A673 (cell line): ENCODE measurements around the gene COL2A1. TPM values are rescaled to one million over a fixed set of nuclear protein-coding genes. Genes with fewer than 3 reads are reported as not detected.
A peak's percentile ranks its signal among the peaks of the same experiment; 100 is the strongest.

Experiments
- BruUV-seq: library from RNA; stranded (reverse); fragments of 400-500 nt; replicated peaks from 2 replicates; lab custom pipeline; 2021; lab: Mats Ljungman, UMichigan
- CTCF ChIA-PET: fragments of 300-600 bp; sonication (Branson Sonifier 250); formaldehyde crosslinking; loops from one replicate; lab custom pipeline; 2022; ENCODE audit warnings: antibody characterized with exemption; lab: Charles Lee
- POLR2A ChIA-PET: fragments of 300-600 bp; sonication (Branson Sonifier 250); formaldehyde crosslinking; loops from one replicate; lab custom pipeline; 2022; ENCODE audit warnings: antibody characterized with exemption; ENCODE audit not compliant: low non-redundant PET; lab: Charles Lee
- DNase-seq: peaks from one replicate; pipeline ENCODE4 v3.0.0-alpha.2; 2015; ENCODE audit warnings: low spot score
- H3K27ac ChIP-seq: fragments of 200-600 bp; sonication (generic); 2 replicates; pipeline ENCODE4 v1.5.1; 2016; ENCODE audit warnings: mixed run types, low read depth, mild to moderate bottlenecking, mixed read lengths, antibody characterized with exemption, low read length; ENCODE audit not compliant: poor library complexity, severe bottlenecking
- H3K27me3 ChIP-seq: fragments of 200-600 bp; sonication (generic); replicated peaks from 2 replicates; pipeline ENCODE4 v1.6.1; 2017; ENCODE audit warnings: mixed run types, low read depth, mild to moderate bottlenecking, mixed read lengths, antibody characterized with exemption, low read length; ENCODE audit not compliant: insufficient read depth, poor library complexity
- H3K36me3 ChIP-seq: fragments of 200-600 bp; sonication (generic); 2 replicates; pipeline ENCODE4 v1.6.1; 2016; ENCODE audit warnings: mixed run types, mild to moderate bottlenecking, mixed read lengths, antibody characterized with exemption, low read length; ENCODE audit not compliant: insufficient read depth, poor library complexity, severe bottlenecking
- H3K4me1 ChIP-seq: fragments of 200-600 bp; sonication (generic); 2 replicates; pipeline ENCODE4 v1.6.1; 2017; ENCODE audit warnings: mixed run types, mild to moderate bottlenecking, mixed read lengths, antibody characterized with exemption, low read length; ENCODE audit not compliant: insufficient read depth, poor library complexity, severe bottlenecking
- H3K4me3 ChIP-seq: fragments of 200-600 bp; sonication (generic); 2 replicates; pipeline ENCODE4 v1.5.1; 2016; ENCODE audit warnings: low read depth, mixed run types, mild to moderate bottlenecking, mixed read lengths, low read length; ENCODE audit not compliant: poor library complexity, severe bottlenecking
- H3K9me3 ChIP-seq: fragments of 200-600 bp; sonication (generic); 2 replicates; pipeline ENCODE4 v1.6.1; 2016; ENCODE audit warnings: mixed run types, low read depth, mild to moderate bottlenecking, mixed read lengths, antibody characterized with exemption, low read length; ENCODE audit not compliant: poor library complexity, severe bottlenecking
- CTCF ChIP-seq: fragments of 300-800, 200-600 bp; sonication (generic); conservative IDR thresholded peaks from 2 replicates; pipeline ENCODE4 v1.5.1; 2017; ENCODE audit warnings: low read depth, mild to moderate bottlenecking, antibody characterized with exemption, low read length, moderate library complexity, mixed read lengths
- EZH2 ChIP-seq: fragments of 200-600 bp; sonication (generic); IDR thresholded peaks from 2 replicates; pipeline ENCODE4 v1.6.1; 2017; ENCODE audit warnings: borderline replicate concordance, low read depth, mild to moderate bottlenecking, mixed read lengths, antibody characterized with exemption, low read length; ENCODE audit not compliant: poor library complexity, severe bottlenecking
- intact Hi-C: fragments of 100-400 bp; cut with micrococcal nuclease; formaldehyde crosslinking; loops from one replicate; pipeline ENCODE4 v1.10.0; 2022; ENCODE audit not compliant: unreplicated experiment
- total RNA-seq: library from RNA; stranded (reverse); gene quantifications from 2 replicates; pipeline ENCODE4 v1.2.3, GENCODE V29; 2021

COL2A1 gene
- total RNA-seq, 1 experiment from 2014 or later = 1.3 TPM

- peaks cover 56% of the 10 kb centered on the region for H3K27me3 ChIP-seq
- ChIA-PET POLR2A (no interaction called here), CTCF (interaction anchor here (1.3 to 1.5 kb wide), 2 partner anchors 37 to 617 kb away, joined by 3 to 4 read pairs; partner anchors contain the start of gene TMEM106C)
- intact Hi-C loops = loop anchor here (10.0 kb wide), 1 partner anchor 184 kb away; the partner anchor contains the start of gene CCDC184
- H3K9me3 ChIP-seq = no peaks in the 10 kb centered on the region
- BruUV-seq = no TSS peak
- TF ChIP-seq EZH2 = no peak
- TF ChIP-seq CTCF = no peak
- no peaks in the 10 kb centered on the region for H3K36me3 ChIP-seq
- DNase-seq = peak; percentile 76
- peaks cover 26% of the 10 kb centered on the region for H3K4me1 ChIP-seq
- peak overlapping the region; percentile 46 for H3K4me3 ChIP-seq
- no peak overlapping the region for H3K27ac ChIP-seq
Observed at GRCh38 chr12:48000878-48001504, 3.3 kb downstream of the COL2A1 start.

- CTCF ChIA-PET = no interaction called here
- Histone ChIP-seq H3K9me3 (no peaks in the 10 kb centered on the region), H3K4me3 (no peak overlapping the region), H3K4me1 (peaks cover 26% of the 10 kb centered on the region), H3K27ac (no peak overlapping the region), H3K36me3 (no peaks in the 10 kb centered on the region), H3K27me3 (peaks cover 44% of the 10 kb centered on the region)
- POLR2A ChIA-PET = no interaction called here
- TF ChIP-seq EZH2 = no peak
- TF ChIP-seq CTCF = no peak
- DNase-seq = no peak
- intact Hi-C loops = loop anchor here (10.0 kb wide), 1 partner anchor 185 kb away; the partner anchor contains the start of gene CCDC184
- no TSS peak for BruUV-seq
Observed at GRCh38 chr12:47999816-48000215, 4.5 kb downstream of the COL2A1 start.

- POLR2A ChIA-PET = no interaction called here
- peaks cover 19% of the 10 kb centered on the region for H3K27me3 ChIP-seq
- CTCF ChIA-PET = no interaction called here
- H3K4me3 ChIP-seq = no peak overlapping the region
- intact Hi-C loops = no loop called here
- no peaks in the 10 kb centered on the region for H3K9me3 ChIP-seq
- no peak for DNase-seq
- no TSS peak for BruUV-seq
- H3K36me3 ChIP-seq = no peaks in the 10 kb centered on the region
- H3K4me1 ChIP-seq = peaks cover 4% of the 10 kb centered on the region
- H3K27ac ChIP-seq = no peak overlapping the region
- no peak for TF ChIP-seq CTCF
- no peak for TF ChIP-seq EZH2
Observed at GRCh38 chr12:47997321-47997720, 7.0 kb downstream of the COL2A1 start.
